GM12865 (cell line): ENCODE measurements around the gene PSMC4.

Experiments used
- DNase-seq: peaks from one replicate; pipeline ENCODE4 v3.0.0; 2010; ENCODE audit warnings: low read depth
- H3K4me3 ChIP-seq: 2 replicates; pipeline ENCODE4 v1.5.1; 2011; ENCODE audit warnings: mild to moderate bottlenecking, low read depth, low read length, control low read depth
- TF ChIP-seq, protein P1 (sequence below): IDR thresholded peaks from 2 replicates; pipeline ENCODE4 v1.5.1; 2011; ENCODE audit warnings: low read length, control low read depth, low read depth, inconsistent platforms; ENCODE audit not compliant: insufficient read depth; ENCODE audit errors: missing control alignments

The PSMC4 gene

DNA sequence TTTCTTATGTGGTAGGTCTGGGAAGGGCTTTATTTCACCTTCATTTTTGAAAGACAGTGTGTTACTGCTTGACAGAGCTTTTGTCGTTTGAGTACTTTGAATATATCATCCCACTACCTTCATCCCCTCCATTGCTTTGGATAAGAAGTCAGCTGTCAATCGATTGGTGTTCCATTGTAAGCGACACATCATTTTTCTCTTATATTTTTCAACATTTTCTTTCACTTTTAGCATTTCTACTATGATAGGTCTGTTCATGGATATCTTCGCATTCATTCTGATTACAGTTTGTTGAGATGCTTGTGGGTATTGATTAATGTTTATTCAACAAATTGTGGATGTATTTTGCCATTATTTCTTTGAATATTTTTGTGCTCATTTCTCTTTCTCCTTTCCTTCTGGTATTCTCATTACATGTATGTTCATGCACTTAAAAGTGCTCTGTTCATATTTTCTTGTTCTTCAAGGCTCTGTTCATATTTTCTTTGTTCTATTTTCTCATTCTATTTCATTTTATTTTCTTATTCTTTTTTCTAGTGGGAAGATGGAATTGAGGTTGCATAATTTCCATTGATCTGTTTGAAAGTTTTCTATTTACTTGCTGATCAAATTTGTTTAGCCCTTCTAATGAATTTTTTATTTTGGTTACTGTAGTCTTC is 55.1 kb downstream of the PSMC4 start:
- TF ChIP-seq, protein P1, sequence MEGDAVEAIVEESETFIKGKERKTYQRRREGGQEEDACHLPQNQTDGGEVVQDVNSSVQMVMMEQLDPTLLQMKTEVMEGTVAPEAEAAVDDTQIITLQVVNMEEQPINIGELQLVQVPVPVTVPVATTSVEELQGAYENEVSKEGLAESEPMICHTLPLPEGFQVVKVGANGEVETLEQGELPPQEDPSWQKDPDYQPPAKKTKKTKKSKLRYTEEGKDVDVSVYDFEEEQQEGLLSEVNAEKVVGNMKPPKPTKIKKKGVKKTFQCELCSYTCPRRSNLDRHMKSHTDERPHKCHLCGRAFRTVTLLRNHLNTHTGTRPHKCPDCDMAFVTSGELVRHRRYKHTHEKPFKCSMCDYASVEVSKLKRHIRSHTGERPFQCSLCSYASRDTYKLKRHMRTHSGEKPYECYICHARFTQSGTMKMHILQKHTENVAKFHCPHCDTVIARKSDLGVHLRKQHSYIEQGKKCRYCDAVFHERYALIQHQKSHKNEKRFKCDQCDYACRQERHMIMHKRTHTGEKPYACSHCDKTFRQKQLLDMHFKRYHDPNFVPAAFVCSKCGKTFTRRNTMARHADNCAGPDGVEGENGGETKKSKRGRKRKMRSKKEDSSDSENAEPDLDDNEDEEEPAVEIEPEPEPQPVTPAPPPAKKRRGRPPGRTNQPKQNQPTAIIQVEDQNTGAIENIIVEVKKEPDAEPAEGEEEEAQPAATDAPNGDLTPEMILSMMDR: no peak
- no peak overlapping the region for H3K4me3 ChIP-seq
- DNase-seq: no peak

DNA sequence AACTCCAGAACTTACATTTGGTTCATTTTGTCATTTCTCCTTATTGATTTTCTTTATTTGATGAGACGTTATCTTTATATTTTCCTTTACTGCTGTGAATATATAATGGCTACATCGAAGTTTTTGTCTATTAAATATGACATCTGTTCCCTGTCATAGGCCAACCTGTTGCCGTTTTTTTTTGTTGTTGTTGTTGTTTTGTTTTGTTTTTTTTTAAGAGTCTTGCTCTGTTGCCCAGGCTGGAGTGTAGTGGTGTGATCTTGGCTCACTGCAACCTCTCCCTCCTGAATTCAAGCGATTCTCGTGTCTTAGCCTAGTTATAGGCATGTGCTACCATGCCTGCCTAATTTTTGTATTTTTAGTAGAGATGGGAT is 55.6 kb downstream of the PSMC4 start:
- H3K4me3 ChIP-seq: no peak overlapping the region
- no peak for DNase-seq
- TF ChIP-seq, protein P1: no peak
